Dedifferentiated amniotic fluid mesenchymal stem cell (primary cell): ENCODE results near the gene RETN.

ENCODE experiments used
- DNase-seq: peaks from one replicate; pipeline ENCODE4 v3.0.0-alpha.2; 2016; ENCODE audit errors: extremely low spot score

The RETN gene

GRCh38 chr19:7682175-7682855, 13.5 kb downstream of the RETN start:
- DNase-seq: no peak

DNA sequence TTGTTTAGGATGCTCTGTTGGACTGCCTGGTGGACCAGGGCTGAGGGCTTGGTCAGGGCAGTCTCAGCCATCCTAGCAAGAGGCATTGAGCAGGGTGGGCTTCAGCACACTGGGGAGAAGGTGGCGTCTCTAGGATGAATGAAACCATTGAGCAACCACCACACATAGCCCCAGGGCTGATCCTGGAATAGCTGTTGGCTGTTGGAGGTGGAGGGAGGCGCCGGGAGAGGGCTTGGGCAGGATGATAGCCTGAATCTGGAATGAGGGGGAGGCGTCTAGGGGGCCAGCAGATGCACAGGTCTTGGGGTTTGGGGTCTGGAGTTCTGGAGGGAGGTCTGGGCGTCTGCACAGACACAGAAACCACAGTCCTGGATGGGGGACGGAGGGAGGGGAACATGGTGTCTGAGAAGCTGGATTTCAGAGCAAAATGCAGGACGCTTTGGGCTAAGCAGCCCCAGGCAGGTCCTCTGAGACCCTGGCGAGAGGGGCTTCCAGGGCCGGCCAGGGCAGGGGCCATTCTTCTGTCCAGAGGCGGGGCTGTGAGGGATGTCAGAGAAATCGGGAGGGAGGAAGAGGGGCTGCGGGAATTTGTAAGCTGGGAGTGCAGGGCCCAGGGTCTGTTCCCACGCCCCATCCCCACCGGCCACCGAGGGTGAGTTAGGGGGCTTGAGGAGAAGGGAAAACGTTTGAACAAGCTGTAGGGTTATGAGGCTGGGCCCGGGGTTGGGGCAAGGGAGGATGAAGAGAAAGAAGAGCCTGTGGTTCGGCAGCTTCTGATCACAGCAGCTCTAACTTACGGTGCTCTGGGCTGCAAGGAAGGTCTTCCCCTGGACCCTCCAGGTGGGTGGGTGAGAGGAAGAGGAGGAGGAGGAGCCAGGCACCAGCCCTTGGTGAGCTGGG, 16.9 kb downstream of the RETN start:
- DNase-seq: no peak

DNA sequence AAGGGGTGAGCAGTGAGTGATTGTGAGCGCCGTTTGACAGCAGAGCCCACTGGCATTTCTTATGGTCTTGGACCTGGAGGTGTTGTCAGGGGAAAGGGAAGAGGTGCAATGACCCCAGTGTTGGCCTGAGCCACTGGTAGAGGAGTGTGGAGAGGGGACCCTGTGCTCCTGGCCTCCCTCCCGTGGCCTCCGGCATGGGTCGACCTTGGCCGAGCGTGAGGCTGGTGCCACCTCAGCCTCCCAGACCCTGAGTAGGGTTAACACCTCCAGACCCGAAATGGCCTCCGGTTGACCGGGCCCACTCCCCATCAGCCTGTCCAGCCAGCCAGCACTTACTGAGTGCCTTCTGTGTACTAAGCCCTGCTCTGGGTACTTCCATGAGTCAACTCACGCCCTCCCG, 18.3 kb downstream of the RETN start:
- DNase-seq: no peak

GRCh38 chr19:7689165-7689564, 20.3 kb downstream of the RETN start:
- no peak for DNase-seq

- no peak for DNase-seq
Observed at GRCh38 chr19:7690779-7691258, 22.0 kb downstream of the RETN start.

GRCh38 chr19:7691497-7691896, 22.6 kb downstream of the RETN start:
- no peak for DNase-seq

DNA sequence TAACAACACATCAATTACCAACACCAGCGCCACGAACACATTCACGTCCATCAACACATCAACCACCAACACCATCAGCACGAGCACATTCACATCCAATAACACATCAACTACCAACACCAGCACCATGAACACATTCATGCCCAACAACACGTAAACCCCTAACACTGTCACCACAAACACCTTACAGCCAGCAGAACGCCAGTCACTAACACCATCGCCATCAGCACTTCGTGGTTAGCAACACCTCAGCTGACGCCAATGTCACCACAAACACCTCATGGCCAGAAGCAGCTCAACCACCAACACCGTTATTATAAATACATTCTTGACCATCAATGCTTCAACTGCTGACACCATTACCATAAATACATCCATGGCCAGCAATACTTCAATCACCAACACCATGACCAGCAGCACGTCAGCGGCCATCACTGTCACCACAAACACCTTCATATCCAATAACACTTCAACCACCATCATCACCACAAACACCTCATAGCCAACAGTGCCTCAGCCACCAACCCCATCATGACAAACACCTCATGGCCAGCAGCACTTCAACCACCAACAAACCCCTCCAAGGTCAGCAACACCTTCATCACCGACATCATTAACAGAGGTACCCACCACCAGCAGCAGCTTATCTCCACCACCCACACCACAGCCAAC, 23.7 kb downstream of the RETN start:
- no peak for DNase-seq

DNA sequence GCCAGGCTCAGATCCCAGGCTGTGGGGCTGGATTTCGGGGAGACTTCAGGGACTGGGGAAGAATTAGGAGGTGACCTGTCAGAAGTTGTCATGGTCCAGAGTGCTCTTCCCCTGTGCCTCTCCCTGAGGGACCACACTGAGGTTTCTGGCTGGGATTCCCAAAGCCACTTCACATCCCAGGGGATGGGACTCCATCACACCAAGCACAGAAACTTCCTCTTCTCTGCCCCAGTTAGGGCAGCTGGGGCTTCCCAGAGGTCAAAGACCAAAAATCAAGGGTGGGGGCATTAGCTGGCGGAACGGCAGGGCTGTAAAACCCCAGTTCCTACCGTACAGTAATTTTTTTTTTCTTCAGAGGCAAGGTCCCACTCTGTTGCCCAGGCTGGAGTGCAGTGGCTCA, 25.6 kb downstream of the RETN start:
- no peak for DNase-seq

GRCh38 chr19:7697721-7698287, 29.0 kb downstream of the RETN start:
- DNase-seq: no peak

DNA sequence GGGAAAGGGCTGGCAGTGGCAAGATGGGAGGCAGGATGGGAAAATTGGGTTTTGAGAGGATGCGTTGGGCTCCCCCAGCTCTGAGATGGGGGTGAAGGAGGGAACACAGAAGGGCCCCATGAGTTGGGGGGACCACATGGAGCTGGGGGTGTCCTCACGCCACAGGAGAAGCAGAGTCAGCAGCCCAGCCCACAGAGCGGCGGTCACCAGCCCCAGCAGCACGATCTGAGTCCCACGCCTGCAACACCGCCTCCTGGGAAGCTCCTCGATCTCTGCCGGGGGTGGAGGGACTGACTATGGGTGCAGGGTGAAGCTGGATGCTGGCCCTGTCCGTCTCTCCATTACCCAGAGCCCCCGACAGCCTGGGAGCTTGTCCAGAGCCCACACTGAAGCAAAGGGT, 29.7 kb downstream of the RETN start:
- DNase-seq: no peak

DNA sequence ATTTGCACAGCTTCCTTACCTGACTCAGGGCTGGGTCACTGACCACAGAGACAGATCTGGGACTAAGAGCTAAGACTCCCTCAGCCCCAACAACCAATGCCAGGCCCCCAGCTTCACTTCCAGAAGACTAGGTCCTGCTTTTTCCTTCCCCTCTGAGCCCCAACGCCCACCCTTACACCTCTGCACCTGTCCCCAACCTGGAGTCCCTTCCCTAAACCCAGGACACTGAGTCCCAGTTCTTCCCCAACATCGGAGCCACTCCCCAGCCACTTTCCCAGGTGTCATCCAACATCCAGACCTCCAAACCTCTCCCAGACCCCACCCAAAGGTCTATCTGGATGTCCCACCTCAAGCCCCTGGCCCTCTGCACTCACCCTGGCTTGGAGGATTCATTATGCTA, 30.2 kb downstream of the RETN start:
- DNase-seq: no peak

- no peak for DNase-seq
Observed at GRCh38 chr19:7699417-7700401, 30.9 kb downstream of the RETN start.

GRCh38 chr19:7701049-7701653, 32.3 kb downstream of the RETN start:
- DNase-seq: no peak

GRCh38 chr19:7701654-7702457, 33.0 kb downstream of the RETN start, which contains the start of gene FCER2:
FCER2 (minus strand) TSS chr19:7702131; CDS start chr19:7699760, 2,371 bp downstream.
- no peak for DNase-seq

GRCh38 chr19:7703332-7703731, 34.5 kb downstream of the RETN start:
- no peak for DNase-seq

GRCh38 chr19:7704280-7705060, 35.6 kb downstream of the RETN start:
- DNase-seq: no peak

GRCh38 chr19:7705387-7706187, 36.7 kb downstream of the RETN start:
- DNase-seq: no peak
